HG03196 (cell line): Measurements from ENCODE around the gene RCCD1.

Experiments
- ATAC-seq: cut with Tn5 transposase; IDR thresholded peaks from one replicate; pipeline ENCODE4 v1.9.1; 2021; ENCODE audit not compliant: unreplicated experiment

RCCD1 gene

GRCh38 chr15:90942354-90943120 is 12.1 kb upstream of the RCCD1 start:
- no peak for ATAC-seq

DNA sequence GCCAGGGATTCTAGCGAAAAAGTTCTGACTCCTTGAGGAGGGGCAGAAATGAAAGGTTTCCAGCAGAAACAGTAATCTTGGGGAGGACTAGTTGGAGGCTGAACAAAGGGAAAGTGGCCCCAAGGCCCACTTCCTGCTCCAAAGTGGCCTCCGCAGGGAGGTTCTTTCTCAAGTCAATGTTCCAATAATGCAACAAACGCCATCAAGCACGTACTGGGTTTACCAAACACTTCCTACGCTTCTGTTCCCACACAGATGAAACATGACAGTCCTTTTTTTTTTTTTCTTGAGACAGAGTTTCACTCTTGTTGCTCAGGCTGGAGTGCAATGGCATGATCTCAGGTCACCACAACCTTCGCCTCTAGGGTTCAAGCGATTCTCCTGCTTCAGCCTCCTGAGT is 9.6 kb upstream of the RCCD1 start:
- ATAC-seq = no peak

DNA sequence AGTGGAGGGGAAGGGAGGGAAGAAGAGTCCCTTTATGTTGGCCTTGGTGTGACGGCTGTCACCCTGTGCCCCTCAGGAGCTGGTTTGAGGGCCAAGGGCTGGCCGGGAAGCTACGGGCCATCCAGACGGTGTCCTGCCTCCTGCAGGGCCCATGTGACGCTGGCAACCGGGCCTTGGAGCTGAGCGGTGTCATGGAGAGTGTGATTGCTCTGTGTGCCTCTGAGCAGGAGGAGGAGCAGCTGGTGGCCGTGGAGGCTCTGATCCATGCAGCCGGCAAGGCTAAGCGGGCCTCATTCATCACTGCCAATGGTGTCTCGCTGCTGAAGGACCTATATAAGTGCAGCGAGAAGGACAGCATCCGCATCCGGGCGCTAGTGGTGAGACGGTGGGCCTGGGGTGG is 8.1 kb upstream of the RCCD1 start:
- no peak for ATAC-seq

- no peak for ATAC-seq
These were observed 7.6 kb upstream of the RCCD1 start for GRCh38 chr15:90946941-90947576.

GRCh38 chr15:90947577-90948357 is 6.9 kb upstream of the RCCD1 start:
- ATAC-seq = no peak

GRCh38 chr15:90948506-90948905 is 6.2 kb upstream of the RCCD1 start:
- no peak for ATAC-seq

DNA sequence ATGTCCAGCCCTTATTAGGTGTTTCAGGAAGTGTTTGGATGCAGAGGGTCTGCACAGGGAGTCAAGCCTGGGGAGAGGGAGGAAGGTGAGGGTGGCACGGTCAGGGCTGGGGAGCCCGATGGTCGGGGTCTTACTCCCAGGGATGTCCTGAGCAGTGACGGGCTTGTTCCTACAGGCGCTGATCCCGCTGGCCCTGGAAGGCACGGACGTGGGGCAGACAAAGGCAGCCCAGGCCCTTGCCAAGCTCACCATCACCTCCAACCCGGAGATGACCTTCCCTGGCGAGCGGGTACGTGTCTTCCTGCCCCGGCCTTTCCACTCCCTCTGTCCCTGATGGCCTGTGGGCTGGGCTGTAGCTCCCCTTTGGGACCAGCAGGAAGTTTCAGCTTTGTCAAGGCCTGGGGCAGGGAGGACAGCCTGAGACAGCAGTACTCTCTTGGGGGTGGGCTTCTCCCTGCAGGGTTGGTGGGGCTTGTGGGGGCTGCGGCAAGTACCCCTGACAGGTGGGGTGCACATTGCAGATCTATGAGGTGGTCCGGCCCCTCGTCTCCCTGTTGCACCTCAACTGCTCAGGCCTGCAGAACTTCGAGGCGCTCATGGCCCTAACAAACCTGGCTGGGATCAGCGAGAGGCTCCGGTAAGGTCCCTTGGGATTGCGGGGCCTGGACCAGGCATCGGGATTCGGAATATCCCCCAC is 4.6 kb upstream of the RCCD1 start:
- ATAC-seq = no peak

DNA sequence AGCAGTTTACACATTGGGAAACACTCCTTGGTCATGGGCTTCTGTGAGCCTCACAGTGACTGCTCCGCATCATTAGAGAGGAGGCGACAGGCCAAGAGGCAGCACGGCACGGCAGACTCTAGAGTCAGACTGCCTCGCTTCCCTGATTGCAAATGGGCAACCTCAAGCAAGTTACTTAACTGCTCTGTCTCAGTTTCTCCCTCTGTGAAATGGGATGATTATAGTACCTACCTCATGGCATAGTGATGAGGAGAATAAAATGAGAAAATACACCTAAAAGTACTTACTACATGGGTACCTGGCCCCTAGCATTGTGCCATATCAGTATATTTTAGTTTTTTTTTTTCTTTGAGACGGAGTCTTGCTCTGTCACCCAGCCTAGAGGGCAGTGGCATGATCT is 4.0 kb upstream of the RCCD1 start:
- no peak for ATAC-seq

GRCh38 chr15:90952901-90953677 is 1.6 kb upstream of the RCCD1 start:
- no peak for ATAC-seq

- ATAC-seq = no peak
These were observed 555 bp upstream of the RCCD1 start for GRCh38 chr15:90953947-90954711.

DNA sequence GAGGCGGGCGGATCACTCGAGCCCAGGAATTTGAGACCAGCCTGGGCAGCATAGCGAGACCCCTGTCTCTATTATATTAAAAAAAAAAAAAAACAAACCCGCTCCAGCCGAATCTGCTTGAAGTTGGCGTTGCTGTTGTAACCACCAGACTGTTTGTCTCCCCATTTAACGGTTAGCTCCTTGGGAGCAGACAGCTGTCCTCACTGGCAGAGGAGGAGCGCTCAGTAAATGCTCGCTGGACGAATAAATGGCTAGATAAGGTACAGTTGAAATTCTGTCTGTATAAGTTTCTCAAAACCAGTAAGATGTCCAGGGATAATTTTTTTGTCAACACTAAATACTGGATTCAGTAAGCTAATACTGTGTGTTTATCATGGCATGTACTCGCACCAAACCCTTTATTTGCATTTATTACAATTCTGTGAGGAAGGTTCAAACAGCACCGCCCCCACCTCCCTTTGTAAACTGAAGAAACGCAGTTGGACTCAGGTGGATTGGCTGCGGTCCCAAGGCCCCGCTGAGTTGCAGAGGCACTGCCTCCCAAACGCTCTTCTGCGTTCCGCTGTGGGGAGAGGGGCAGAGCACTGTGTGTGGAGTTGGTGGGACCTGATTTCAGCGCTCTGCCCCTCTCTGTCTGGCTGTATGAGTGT is 1.1 kb downstream of the RCCD1 start:
- no peak for ATAC-seq

DNA sequence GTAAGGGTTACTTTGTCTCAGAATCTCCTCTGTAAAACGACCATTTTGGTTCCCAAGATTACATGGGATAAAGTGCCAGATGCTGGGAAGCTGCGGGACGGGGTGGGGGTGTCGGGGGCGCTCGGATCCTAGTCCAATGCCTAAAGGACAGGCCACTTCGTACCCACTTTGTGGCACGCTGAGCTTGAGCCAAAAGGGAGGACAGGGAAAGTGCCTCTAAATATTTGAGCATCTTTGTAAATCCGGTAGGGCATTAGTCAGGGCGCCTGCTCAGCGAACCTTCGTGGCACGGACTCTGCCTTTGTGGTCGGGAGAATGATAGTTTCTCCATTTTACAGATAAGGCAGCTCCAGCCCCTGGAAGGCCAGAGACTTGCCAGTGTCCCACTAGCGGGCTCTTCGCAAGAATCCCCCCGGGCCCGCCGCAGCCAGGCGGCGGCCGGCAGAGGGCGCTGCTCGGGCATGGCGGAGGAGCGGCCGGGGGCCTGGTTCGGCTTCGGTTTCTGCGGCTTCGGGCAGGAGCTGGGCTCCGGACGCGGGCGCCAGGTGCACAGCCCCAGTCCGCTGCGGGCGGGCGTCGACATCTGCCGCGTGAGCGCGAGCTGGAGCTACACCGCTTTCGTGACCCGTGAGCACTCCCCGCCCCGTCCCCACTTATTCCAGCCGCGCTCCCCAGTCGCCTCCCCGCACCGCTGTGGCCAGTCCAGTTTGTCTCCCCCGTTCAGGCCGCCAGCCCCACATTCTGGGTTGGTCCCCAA is 1.8 kb downstream of the RCCD1 start:
- ATAC-seq = no peak

DNA sequence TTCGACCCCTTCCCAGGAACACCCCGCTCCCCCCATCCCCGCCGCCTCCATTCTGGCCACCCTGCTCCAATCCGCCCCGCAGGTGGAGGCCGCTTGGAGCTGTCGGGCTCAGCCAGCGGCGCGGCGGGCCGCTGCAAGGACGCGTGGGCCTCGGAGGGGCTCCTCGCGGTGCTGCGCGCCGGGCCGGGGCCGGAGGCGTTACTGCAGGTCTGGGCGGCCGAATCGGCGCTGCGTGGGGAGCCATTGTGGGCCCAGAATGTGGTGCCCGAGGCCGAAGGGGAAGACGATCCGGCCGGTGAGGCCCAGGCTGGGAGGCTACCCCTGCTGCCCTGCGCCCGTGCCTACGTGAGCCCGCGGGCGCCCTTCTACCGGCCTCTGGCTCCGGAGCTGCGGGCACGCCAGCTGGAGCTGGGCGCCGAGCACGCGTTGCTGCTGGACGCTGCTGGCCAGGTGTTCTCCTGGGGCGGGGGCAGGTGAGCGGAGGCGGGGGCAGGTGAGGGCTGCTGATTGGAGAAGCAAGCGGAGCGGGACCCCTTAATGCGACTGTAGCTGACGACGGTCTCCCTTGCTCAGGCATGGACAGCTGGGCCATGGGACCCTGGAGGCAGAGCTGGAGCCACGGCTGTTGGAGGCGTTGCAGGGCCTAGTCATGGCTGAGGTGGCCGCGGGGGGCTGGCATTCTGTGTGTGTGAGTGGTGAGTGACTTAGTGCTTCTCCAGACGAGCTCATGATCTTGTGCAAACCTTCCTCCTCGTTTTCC is 2.5 kb downstream of the RCCD1 start:
- ATAC-seq = no peak

GRCh38 chr15:90957791-90958190 is 3.1 kb downstream of the RCCD1 start:
- ATAC-seq = no peak

GRCh38 chr15:90959028-90959595 is 4.4 kb downstream of the RCCD1 start:
- no peak for ATAC-seq

GRCh38 chr15:90959894-90960293 is 5.2 kb downstream of the RCCD1 start:
- ATAC-seq = no peak

GRCh38 chr15:90960298-90961091 is 5.8 kb downstream of the RCCD1 start:
- ATAC-seq = no peak
